Measurements from ENCODE around the gene JARID2.

DNA sequence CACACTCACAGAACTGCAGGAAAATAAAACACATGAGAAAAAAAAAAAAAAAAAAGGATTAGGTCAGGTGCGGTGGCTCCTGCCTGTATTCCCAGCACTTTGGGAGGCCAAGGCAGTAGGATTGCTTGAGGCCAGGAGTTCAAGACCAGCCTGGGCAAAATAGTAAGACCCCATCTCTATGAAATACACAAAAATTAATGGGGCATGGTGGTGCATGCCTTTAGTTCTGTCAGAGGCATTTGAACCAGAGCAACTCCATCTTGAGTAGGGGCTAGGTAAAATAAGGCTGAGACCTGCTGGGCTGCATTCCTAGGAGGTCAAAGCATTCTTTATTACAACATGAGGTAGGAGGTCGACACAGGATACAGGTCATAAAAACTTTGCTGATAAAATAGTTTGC lies 39.0 kb upstream of the JARID2 start:
- TF ChIP-seq CREB1 (CRISPR knock-in tag; IDR thresholded peaks at IDR 0.05), result no peak
- TF ChIP-seq, protein P1, sequence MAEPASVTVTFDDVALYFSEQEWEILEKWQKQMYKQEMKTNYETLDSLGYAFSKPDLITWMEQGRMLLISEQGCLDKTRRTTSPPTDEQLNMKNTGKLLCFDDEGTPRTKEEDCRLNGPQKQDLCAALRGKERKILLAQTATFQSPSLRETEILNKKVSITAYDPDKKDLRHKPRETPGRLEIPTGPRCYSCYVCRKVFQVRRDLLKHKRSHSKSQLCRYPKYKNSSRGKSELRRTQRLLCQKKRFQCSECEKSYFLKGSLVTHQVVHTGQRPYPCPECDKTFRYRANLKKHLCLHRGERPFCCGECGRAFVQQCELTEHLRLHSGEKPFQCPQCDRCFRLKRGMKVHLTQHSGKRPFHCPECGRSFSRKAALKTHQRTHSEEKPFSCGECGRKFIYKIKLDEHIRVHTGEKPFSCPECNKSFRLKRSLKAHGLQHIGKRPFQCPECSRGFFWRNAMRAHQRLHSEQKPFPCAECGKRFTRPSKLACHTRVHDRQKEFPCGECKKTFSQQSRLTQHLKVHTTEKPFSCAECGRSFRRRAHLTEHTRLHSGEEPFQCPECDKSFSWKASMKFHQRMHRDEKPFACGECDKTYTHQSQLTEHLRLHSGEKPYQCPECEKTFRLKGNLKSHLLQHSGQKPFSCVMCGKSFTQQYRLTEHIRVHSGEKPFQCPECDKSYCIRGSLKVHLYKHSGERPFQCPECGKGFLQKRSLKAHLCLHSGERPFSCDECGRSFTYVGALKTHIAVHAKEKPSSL (CRISPR knock-in tag; conservative IDR thresholded peaks at IDR 0.05), result no peak
- TF ChIP-seq, protein P2, sequence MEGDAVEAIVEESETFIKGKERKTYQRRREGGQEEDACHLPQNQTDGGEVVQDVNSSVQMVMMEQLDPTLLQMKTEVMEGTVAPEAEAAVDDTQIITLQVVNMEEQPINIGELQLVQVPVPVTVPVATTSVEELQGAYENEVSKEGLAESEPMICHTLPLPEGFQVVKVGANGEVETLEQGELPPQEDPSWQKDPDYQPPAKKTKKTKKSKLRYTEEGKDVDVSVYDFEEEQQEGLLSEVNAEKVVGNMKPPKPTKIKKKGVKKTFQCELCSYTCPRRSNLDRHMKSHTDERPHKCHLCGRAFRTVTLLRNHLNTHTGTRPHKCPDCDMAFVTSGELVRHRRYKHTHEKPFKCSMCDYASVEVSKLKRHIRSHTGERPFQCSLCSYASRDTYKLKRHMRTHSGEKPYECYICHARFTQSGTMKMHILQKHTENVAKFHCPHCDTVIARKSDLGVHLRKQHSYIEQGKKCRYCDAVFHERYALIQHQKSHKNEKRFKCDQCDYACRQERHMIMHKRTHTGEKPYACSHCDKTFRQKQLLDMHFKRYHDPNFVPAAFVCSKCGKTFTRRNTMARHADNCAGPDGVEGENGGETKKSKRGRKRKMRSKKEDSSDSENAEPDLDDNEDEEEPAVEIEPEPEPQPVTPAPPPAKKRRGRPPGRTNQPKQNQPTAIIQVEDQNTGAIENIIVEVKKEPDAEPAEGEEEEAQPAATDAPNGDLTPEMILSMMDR (IDR thresholded peaks at IDR 0.05), result no peak
- TF ChIP-seq, protein P3, sequence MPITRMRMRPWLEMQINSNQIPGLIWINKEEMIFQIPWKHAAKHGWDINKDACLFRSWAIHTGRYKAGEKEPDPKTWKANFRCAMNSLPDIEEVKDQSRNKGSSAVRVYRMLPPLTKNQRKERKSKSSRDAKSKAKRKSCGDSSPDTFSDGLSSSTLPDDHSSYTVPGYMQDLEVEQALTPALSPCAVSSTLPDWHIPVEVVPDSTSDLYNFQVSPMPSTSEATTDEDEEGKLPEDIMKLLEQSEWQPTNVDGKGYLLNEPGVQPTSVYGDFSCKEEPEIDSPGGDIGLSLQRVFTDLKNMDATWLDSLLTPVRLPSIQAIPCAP (CRISPR knock-in tag; IDR thresholded peaks at IDR 0.05), result no peak
- TF ChIP-seq RELA (CRISPR knock-in tag; IDR thresholded peaks at IDR 0.05; ENCODE audit: borderline replicate concordance), result no peak
- no peak for TF ChIP-seq SP1 (CRISPR knock-in tag; conservative IDR thresholded peaks at IDR 0.05)
- TF ChIP-seq KAT7 (CRISPR knock-in tag; IDR thresholded peaks at IDR 0.05; ENCODE audit: borderline replicate concordance), result no peak
- TF ChIP-seq, protein P4, sequence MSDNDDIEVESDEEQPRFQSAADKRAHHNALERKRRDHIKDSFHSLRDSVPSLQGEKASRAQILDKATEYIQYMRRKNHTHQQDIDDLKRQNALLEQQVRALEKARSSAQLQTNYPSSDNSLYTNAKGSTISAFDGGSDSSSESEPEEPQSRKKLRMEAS (CRISPR knock-in tag; IDR thresholded peaks at IDR 0.05), result no peak
- TF ChIP-seq ZNF263 (CRISPR knock-in tag; IDR thresholded peaks at IDR 0.05; ENCODE audit: low read depth), result no peak
- no peak for TF ChIP-seq FOXJ3 (CRISPR knock-in tag; IDR thresholded peaks at IDR 0.05; ENCODE audit: borderline replicate concordance)
- no peak for TF ChIP-seq ZNF317 (CRISPR knock-in tag; IDR thresholded peaks at IDR 0.05; ENCODE audit: borderline replicate concordance, low read depth)

Data from WTC11 (cell line).